Measurements from ENCODE around the gene ZNF213.
"Not testable (repeated sequence)": the region's sequence is repeated elsewhere in the genome, so short reads cannot be mapped to it uniquely, and the experiment has no call there.

Gene ZNF213

DNA sequence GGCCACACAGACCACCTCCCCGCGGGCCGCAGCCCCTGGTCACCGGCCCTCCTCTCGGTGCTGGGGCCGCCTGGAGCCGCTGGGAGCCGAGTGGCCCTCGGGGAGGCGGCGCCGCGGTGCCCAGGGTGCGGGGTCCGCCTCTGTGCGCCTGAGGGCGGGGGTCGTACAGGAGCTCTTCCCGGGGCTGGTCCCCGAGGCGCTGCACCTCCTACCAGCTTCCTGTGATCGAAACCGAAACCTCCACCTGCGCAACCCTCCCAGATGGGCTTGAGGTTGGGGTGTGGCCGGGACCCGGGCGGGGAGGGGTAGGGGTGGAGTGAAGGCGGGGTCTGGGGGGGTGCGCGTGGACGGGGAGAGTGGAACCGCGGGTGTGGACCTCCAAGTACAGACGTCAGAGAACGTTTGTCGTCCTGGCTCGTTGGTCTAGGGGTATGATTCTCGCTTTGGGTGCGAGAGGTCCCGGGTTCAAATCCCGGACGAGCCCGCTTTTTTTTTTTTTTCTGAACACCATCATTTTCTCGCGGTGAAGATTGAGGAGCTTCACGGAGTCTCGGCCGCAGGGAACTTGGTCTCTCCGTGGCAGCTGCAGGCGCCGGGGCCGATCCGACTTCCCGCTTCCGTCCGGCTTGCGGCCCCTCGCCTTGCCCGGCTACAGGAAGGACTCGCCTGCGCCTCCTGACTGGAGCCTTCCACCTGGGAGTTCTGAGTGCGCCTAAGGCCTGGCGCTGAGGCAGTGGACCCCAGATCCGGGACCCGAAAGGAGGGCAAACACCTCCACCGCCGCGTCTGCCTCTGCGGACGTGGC, 23.9 kb downstream of the ZNF213 start:
- DNase-seq (ENCODE audit: extremely low spot score), result peak; percentile 77
- TF ChIP-seq SUZ12 (IDR thresholded peaks at IDR 0.05) (no peak), ZNF384 (IDR thresholded peaks at IDR 0.05) (peak; percentile 97), HDGF (IDR thresholded peaks at IDR 0.05; ENCODE audit: borderline replicate concordance) (no peak), L3MBTL2 (conservative IDR thresholded peaks at IDR 0.05) (peak; percentile 43; the same call in 1 of the 2 replicates)
- ChIA-PET CTCF (interaction anchor here (2.2 kb wide), 1 partner anchor 15 kb away, joined by 6 read pairs; no protein-coding TSS in a partner anchor), POLR2A (interaction anchor here (0.6 to 1.7 kb wide), 12 partner anchors 8 to 32 kb away, joined by 3 to 11 read pairs (median 4); partner anchors contain the start of gene ZNF213)

DNA sequence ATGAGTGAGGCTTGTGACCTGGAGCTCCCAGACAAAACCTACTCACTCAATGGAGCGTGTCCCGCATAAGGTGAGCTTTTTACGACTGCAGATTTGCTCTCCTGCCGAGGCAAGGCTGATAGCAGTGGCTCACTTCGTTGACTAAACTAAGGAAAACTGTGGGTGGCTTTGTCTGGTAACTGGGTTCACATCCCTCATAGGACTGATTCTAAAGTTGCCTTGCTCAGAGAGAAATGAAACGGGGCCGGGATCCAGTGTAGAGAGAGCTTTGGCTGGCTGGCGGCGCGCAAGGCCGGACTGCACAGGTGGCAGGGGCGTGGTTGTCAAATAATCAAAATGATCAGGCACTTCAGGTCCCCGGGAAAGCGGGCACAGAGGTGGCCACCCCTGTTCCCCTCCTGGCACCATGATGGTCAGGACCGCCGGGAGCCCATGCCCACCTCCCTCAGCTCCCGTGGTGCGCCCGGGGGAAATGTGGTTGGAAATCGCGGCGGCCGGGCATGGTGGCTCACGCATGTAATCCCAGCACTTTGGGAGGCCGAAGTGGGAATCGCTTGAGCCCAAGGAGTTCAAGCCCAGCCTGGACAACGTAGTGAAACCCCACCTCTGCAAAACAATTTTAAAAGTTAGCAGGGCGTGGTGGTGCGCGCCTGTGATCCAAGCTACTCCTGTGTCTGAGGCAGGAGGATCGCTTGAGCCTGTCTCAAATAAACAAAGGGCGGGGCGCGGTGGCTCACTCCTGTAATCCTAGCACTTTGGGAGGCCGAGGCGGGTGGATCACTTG, 26.6 kb downstream of the ZNF213 start:
- CTCF ChIA-PET, result interaction anchor here (0.5 to 0.9 kb wide), 3 partner anchors 13 to 68 kb away, joined by 3 to 5 read pairs (median 3); no protein-coding TSS in a partner anchor
- POLR2A ChIA-PET, result interaction anchor here (1.4 to 1.6 kb wide), 2 partner anchors 10 to 11 kb away, joined by 3 to 5 read pairs; no protein-coding TSS in a partner anchor
- DNase-seq (ENCODE audit: extremely low spot score), result no peak
- TF ChIP-seq HDGF (IDR thresholded peaks at IDR 0.05; ENCODE audit: borderline replicate concordance) (no peak), ZNF384 (IDR thresholded peaks at IDR 0.05) (no peak), TARDBP (IDR thresholded peaks at IDR 0.05) (no peak), SUZ12 (IDR thresholded peaks at IDR 0.05) (no peak), NFRKB (IDR thresholded peaks at IDR 0.05) (no peak), LEF1 (IDR thresholded peaks at IDR 0.05; ENCODE audit: borderline replicate concordance) (no peak), FOXK2 (IDR thresholded peaks at IDR 0.05) (no peak), SP1 (IDR thresholded peaks at IDR 0.05) (no peak), L3MBTL2 (conservative IDR thresholded peaks at IDR 0.05) (no peak), ELF4 (IDR thresholded peaks at IDR 0.05) (no peak), CTBP1 (IDR thresholded peaks at IDR 0.05; ENCODE audit: borderline replicate concordance) (no peak), FOXA1 (IDR thresholded peaks at IDR 0.05) (no peak), ARNT (IDR thresholded peaks at IDR 0.05) (no peak), BHLHE40 (IDR thresholded peaks at IDR 0.05; ENCODE audit: borderline replicate concordance) (no peak), FOXM1 (IDR thresholded peaks at IDR 0.05; ENCODE audit: borderline replicate concordance) (no peak)
- TF ChIP-seq, protein P1, sequence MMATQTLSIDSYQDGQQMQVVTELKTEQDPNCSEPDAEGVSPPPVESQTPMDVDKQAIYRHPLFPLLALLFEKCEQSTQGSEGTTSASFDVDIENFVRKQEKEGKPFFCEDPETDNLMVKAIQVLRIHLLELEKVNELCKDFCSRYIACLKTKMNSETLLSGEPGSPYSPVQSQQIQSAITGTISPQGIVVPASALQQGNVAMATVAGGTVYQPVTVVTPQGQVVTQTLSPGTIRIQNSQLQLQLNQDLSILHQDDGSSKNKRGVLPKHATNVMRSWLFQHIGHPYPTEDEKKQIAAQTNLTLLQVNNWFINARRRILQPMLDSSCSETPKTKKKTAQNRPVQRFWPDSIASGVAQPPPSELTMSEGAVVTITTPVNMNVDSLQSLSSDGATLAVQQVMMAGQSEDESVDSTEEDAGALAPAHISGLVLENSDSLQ (IDR thresholded peaks at IDR 0.05), result no peak

DNA sequence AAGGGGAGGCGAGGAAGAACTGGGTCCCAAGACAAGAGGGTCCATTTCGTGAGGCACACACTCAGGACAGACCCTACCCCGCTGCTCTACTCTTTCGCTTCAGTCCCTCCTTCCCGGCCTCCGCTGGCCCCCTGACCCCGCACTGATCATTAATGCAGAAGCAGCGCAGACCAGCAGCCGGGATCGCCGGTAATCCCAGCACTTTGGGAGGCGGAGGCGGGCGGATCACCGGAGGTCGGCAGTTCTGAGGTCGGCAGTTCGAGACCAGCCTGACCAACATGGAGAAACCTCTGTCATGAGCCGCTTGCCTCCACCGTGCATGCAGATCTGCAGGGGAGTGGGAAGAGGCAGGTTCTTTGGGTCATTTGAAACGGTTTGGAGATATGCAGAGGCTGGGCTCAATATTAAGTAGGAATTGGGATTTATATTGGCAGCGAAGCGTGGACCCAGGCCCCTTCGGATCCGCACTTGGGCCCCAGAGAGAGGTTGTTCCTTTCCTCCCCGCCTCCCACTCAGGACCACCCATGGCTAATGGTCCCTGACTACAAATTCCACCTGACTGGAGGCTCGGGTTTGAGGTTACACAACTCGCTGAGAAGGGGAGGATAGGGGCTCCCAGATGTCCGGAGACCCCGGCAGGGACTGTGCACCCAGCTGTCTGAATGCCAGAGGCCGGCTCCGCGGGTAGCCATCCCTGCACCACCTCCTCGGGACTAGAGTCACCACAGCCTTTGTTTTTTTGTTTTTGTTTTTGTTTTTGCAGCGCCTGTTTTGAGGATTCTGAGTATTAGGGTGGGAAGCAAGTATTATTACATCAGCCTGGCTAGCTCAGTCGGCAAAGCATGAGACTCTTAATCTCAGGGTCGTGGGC, 29.5 kb downstream of the ZNF213 start:
- CTCF ChIA-PET, result no interaction called here
- TF ChIP-seq ARNT (IDR thresholded peaks at IDR 0.05) (no peak), ZNF384 (IDR thresholded peaks at IDR 0.05) (no peak), ELF4 (IDR thresholded peaks at IDR 0.05) (no peak), FOXK2 (IDR thresholded peaks at IDR 0.05) (no peak), HDGF (IDR thresholded peaks at IDR 0.05; ENCODE audit: borderline replicate concordance) (no peak), TARDBP (IDR thresholded peaks at IDR 0.05) (no peak), LEF1 (IDR thresholded peaks at IDR 0.05; ENCODE audit: borderline replicate concordance) (no peak), SUZ12 (IDR thresholded peaks at IDR 0.05) (no peak), CTBP1 (IDR thresholded peaks at IDR 0.05; ENCODE audit: borderline replicate concordance) (no peak), L3MBTL2 (conservative IDR thresholded peaks at IDR 0.05) (no peak), BHLHE40 (IDR thresholded peaks at IDR 0.05; ENCODE audit: borderline replicate concordance) (no peak), FOXA1 (IDR thresholded peaks at IDR 0.05) (no peak), NFRKB (IDR thresholded peaks at IDR 0.05) (no peak)
- TF ChIP-seq, protein P1 (IDR thresholded peaks at IDR 0.05), result no peak
- DNase-seq (ENCODE audit: extremely low spot score), result no peak

DNA sequence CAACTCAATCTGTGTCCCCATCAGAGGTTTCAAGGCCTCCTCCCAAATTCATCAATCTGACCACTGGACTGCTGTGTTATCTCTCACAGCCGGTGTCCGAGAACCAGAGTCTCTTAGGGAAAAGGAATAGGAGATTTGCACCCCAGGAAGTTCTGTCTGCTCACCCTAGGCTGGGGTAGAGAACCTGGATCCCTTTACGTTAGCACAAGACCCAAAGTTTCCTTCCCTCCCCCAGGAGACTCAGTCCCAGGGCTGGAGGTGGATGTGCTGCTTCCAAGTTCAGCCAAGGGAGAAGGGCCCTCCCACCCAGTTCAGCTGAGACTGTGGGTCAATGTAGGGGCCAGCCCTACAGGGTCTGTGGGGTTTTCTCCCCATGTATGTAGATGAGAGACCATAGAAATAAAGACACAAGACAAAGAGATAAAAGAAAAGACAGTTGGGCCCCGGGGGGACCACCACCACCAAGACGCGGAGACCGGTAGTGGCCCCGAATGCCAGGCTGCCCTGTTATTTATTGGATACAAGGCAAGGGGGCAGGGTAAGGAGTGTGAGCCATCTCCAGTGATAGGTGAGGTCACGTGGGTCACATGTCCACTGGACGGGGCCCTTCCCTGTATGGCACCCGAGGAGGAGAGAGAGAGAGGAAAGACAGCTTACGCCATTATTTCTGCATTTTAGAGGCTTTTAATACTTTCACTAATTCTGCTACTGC, 30.4 kb downstream of the ZNF213 start:
- no peak for DNase-seq (ENCODE audit: extremely low spot score)
- POLR2A ChIA-PET, result interaction anchor here (1.0 kb wide), 1 partner anchor 14 kb away, joined by 3 read pairs; no protein-coding TSS in a partner anchor
- CTCF ChIA-PET, result interaction anchor here (1.0 kb wide), 1 partner anchor 15 kb away, joined by 8 read pairs; no protein-coding TSS in a partner anchor
- TF ChIP-seq FOXA1 (IDR thresholded peaks at IDR 0.05), result no peak

More for the DNA sequence above, 29.5 kb downstream of the ZNF213 start:
- POLR2A ChIA-PET, result no interaction called here

DNA sequence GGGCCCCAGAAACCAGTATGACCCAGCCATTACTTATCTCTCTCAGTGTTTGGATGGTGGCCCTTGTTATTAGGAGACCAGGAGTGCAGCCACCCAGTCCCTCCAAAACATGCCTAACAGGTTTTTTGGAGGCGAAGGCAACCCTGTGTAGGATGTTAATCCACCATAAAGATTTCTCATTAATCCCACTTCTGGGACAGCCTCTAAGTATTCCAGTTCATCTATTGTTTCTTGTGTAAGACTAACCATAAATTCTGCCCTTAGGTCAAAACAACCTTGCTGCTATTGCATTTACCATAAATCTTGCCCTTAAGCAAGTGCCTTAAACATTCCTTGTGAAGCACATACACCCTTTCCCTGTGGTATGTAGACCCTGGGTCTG, 31.7 kb downstream of the ZNF213 start:
- no peak for TF ChIP-seq BHLHE40 (IDR thresholded peaks at IDR 0.05; ENCODE audit: borderline replicate concordance)
- TF ChIP-seq FOXM1 (IDR thresholded peaks at IDR 0.05; ENCODE audit: borderline replicate concordance), result no peak
- TF ChIP-seq TARDBP (IDR thresholded peaks at IDR 0.05), result no peak
- TF ChIP-seq FOXA1 (IDR thresholded peaks at IDR 0.05), result no peak
- no peak for TF ChIP-seq NFRKB (IDR thresholded peaks at IDR 0.05)
- no peak for TF ChIP-seq HDGF (IDR thresholded peaks at IDR 0.05; ENCODE audit: borderline replicate concordance)
- no peak for TF ChIP-seq L3MBTL2 (conservative IDR thresholded peaks at IDR 0.05)
- TF ChIP-seq SP1 (IDR thresholded peaks at IDR 0.05), result no peak
- TF ChIP-seq CTBP1 (IDR thresholded peaks at IDR 0.05; ENCODE audit: borderline replicate concordance), result no peak
- TF ChIP-seq ZNF384 (IDR thresholded peaks at IDR 0.05), result no peak
- no peak for TF ChIP-seq ELF4 (IDR thresholded peaks at IDR 0.05)
- no peak for TF ChIP-seq LEF1 (IDR thresholded peaks at IDR 0.05; ENCODE audit: borderline replicate concordance)
- no peak for TF ChIP-seq SUZ12 (IDR thresholded peaks at IDR 0.05)
- no peak for TF ChIP-seq ARNT (IDR thresholded peaks at IDR 0.05)
- TF ChIP-seq FOXK2 (IDR thresholded peaks at IDR 0.05), result no peak
- TF ChIP-seq, protein P1 (IDR thresholded peaks at IDR 0.05), result no peak
- ChIA-PET CTCF (interaction anchor here (1.0 kb wide), 1 partner anchor 16 kb away, joined by 8 read pairs; no protein-coding TSS in a partner anchor), POLR2A (interaction anchor here (1.0 kb wide), 1 partner anchor 16 kb away, joined by 3 read pairs; no protein-coding TSS in a partner anchor)
- DNase-seq (ENCODE audit: extremely low spot score), result no peak

DNA sequence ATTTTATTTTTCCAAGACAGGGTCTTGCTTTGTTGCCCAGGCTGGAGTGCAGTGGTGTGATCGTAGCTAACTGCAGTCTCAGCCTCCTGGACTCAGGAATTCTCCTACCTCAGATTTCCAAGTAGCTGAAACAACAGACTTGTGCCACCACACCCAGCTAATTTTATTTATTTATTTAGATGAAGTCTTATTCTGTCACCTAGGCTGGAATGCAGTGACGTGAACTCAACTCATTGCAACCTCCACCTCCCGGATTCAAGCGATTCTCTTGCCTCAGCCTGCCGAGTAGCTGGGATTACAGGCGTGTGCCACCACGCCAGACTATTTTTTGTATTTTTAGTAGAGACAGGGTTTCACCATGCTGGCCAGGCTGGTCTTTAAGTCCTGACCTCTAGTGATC, 33.9 kb downstream of the ZNF213 start:
- not testable (repeated sequence) for DNase-seq (ENCODE audit: extremely low spot score)
- CTCF ChIA-PET, result interaction anchor here (0.8 to 1.6 kb wide), 2 partner anchors 11 to 138 kb away, joined by 3 to 4 read pairs; no protein-coding TSS in a partner anchor
- POLR2A ChIA-PET, result interaction anchor here (1.3 to 1.8 kb wide), 3 partner anchors 11 to 34 kb away, joined by 4 to 10 read pairs (median 5); partner anchors contain the start of gene ZNF213

All from HEK293T (cell line).